Bronchus fibroblast of lung (primary cell): ENCODE results near the gene MISFA. TPM values are rescaled to one million over a fixed set of nuclear protein-coding genes. Genes with fewer than 3 reads are reported as not detected.

Experiments used
- total RNA-seq: library from RNA; depleted of rRNA; stranded (reverse); fragments of >200 nt; gene quantifications from 2 replicates; pipeline ENCODE4 v1.2.3, GENCODE V29; 2015

Gene MISFA
- 0.34 TPM in 1 of 2 replicates, not detected in the other for total RNA-seq

DNA sequence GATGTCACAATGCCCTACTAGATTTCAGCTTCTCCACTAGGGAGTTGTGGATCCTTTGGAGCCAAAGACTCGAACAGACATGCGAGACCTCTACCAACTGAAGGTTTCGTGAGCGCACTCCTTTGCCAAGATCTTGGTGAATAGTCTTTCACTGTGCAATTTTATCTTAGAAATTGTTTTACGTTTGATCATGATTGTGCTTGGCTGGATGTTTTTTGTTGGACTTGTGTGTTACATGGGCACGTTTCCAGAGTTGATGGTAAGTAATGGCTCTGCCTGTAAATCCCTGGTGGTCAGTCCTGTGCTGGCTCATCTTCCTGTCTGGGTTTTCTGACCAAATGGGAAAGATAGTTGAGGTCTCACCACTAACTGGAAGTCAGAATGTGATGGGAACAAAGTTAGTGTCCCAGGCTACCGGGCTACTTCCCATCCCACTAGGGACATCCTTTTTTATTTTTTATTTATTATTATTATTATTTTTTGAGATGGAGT is at the start of gene MISFA:
TSS of gene MISFA (plus strand) at position 51 of the 492 bp plus-strand sequence. CDS start at position 191, 140 bp downstream.

DNA sequence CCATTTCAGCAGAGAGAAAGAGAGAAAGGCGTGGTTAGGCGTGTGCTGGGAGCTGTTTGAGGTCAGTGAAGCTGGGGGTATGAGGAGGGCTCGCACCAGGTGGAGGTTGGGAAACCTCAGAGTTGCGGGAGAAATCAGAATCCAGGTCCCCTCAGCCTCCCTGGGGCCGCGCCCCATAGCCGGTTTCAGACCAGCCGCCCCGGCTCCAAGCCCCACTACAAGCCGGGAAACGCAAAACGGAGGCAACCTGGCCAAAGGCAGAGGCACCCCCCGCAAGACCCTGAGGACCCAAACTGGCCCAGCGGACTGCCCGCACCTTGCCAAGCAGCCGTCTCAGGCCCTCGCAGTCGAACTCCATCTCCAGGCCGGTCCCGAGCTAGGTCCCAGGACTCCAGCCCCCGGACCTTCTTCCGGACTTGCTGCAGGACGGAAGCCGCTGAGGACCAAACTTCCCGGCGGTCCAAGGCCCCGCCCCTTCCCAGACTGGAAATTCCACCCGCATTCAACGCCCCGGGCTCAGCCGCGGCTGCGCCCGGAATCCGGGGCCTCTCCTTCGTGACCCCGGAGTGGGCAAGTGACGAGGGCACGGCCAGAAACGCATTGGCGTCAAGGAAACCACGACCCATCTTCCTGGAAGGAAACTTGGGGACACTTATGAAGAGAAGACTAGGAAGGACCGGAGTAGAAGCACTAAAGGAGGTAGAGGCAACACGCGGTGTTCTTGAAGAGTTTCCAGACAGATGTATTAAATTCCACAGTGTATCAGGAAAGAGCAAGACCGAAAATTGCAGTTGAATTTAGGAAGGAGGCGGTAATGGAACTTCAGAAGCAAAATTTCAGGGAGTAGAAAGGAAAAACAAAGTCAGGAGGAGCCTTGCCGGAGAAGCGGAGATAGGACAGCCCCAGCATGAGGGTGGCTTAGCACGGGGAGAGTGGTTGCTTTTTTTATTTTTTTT is 11.0 kb upstream of the MISFA start, which contains the start of gene UEVLD:
TSS of gene UEVLD (minus strand) at position 438 of the 956 bp plus-strand sequence. CDS start at position 358, 80 bp downstream.

DNA sequence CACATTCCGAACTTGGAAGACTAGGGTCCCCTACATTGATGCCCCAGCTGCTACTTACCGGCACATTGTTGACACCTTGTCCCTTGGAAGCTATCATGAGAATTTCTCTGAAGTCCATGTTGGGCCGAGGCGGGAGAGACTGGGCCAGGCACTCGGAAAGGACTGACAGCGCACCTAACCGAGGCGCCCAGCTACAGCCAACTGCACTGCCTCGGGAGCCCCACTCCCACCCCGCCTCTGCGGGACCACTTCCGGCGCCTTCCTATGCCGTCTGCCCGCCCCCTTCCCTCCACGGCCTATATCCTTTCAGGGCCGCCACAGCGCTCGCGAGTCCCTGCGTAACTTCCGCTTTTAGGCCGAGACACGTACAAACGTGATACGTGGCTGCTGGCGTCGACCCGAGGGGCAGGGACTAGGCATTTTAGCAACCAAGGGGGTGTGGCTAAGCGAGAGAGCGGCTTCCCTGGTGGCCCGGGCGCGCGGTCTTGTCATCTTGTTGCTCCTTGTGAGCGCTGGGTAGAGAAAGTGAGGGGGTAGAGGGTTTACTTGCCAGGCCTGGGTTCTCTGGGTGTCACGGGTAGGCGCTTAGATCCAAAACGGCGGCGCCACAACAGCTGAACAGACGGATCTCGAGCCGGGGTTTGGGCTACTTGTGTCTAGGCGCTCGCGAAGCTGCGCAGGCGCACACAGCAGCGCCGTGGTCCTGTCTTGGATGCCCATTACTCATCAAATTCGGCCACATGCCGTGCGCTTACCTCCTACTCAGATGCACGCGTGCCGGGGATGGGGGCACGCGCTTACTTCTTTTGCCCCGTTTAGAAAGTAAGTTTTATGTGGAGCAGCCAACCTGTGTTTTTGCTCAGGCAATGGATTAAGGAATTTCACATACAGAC is 34.8 kb downstream of the MISFA start, which contains the start of gene SPTY2D1:
TSS of gene SPTY2D1 (minus strand) at position 203 of the 893 bp plus-strand sequence. CDS start at position 118, 85 bp downstream.

Other genes starting within 250 kb of the MISFA start
- 639 and 689 TPM in 2 replicates for gene LDHA, start 205.2 kb upstream of the MISFA start, total RNA-seq
- 0.30 and 0.34 TPM in 2 replicates for gene LDHC, start 187.5 kb upstream of the MISFA start, total RNA-seq
- gene LDHAL6A, start 143.9 kb upstream of the MISFA start, total RNA-seq: 0.17 TPM in 1 of 2 replicates, not detected in the other
- 78.2 and 92.1 TPM in 2 replicates for gene TSG101, start 72.8 kb upstream of the MISFA start, total RNA-seq
- 19.5 and 22.2 TPM in 2 replicates for gene UEVLD, start 11.1 kb upstream of the MISFA start, total RNA-seq
- 10.0 and 11.1 TPM in 2 replicates for gene SPTY2D1, start 34.6 kb downstream of the MISFA start, total RNA-seq
- gene TMEM86A, start 99.0 kb downstream of the MISFA start, total RNA-seq: 0.45 and 0.50 TPM in 2 replicates
- gene IGSF22, start 126.4 kb downstream of the MISFA start, total RNA-seq: under 0.01 TPM in 1 of 2 replicates, not detected in the other
- gene PTPN5, start 192.0 kb downstream of the MISFA start, total RNA-seq: not detected in 2 replicates